Measurements from ENCODE around the gene P3H1. TPM values are rescaled to one million over a fixed set of nuclear protein-coding genes. Genes with fewer than 3 reads are reported as not detected.

The P3H1 gene
- total and polyA plus RNA-seq, 2 of the 13 experiments (the other 11 are each of a cell fraction or from before 2014, with no cell fraction given): 64.6 to 120 TPM

DNA sequence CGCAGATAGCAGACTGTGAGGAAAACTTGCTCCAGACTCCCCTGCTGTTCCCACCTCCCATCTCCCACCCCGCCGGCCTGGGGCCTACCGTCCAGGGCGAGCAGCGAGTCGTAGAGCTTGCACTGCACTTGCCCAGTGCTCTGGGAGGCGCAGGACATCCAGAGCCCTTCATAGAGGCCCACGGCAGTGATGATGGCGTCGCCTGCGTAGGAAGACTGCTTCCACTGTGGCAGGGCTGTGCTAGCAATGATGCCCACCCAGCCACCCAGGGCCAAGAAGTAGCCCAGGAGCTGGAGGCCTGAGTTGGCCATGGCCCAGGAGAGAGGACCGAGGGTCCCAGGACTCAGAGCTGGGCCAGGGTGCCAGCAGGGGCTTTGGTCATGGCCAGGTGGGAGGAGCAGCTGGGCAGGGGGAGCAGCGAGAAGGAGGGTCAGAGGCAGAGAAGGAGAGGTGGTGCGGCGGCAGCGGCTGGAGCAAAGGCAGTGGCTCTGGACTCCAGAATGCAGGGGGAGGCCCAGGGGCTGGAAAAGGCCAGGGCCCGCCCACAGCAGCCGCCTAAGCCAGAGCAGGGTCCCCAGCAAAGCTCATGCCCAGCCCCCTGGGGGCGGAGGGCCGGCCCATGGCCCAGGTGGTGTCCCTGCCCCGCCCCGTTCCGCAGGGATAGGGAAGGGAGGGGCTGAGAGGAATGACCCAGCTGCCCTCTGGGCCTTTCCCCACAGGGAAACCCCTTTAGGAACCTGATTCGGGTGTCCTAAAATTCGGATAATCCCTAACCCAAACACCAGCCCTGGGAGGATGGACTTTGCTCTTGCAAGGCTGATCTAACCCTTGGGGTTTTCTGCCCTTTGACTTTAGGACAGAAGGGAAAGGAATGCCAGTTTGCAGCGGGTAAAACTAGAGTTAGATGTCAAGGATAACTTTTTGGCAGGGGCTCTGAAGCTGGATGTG lies 26.8 kb downstream of the P3H1 start, which contains the start of gene CLDN19 (continued):
- TF ChIP-seq ZNF337 (CRISPR knock-in tag; IDR thresholded peaks at IDR 0.05; ENCODE audit: borderline replicate concordance, low read depth) (no peak), ZNF607 (CRISPR knock-in tag; IDR thresholded peaks at IDR 0.05; ENCODE audit: borderline replicate concordance) (no peak), RCOR2 (CRISPR knock-in tag; IDR thresholded peaks at IDR 0.05) (no peak), ZBTB38 (CRISPR knock-in tag; IDR thresholded peaks at IDR 0.05) (no peak), ZNF530 (CRISPR knock-in tag; IDR thresholded peaks at IDR 0.05; ENCODE audit: low read depth) (no peak), NFIB (CRISPR knock-in tag; IDR thresholded peaks at IDR 0.05; ENCODE audit: borderline replicate concordance) (no peak), ZSCAN29 (CRISPR knock-in tag; conservative IDR thresholded peaks at IDR 0.05) (peak; percentile 99), REPIN1 (CRISPR knock-in tag; IDR thresholded peaks at IDR 0.05; ENCODE audit: borderline replicate concordance, low read depth) (peak; percentile 47; the same call in 1 of the 2 replicates), SMAD9 (CRISPR knock-in tag; IDR thresholded peaks at IDR 0.05) (no peak), HDAC6 (IDR thresholded peaks at IDR 0.05; ENCODE audit: low read depth, low read length) (no peak), ZNF703 (CRISPR knock-in tag; IDR thresholded peaks at IDR 0.05; ENCODE audit: borderline replicate concordance) (no peak), ELF4 (CRISPR knock-in tag; IDR thresholded peaks at IDR 0.05; ENCODE audit: borderline replicate concordance) (0 out of 2 replicates have a peak, but pooled peaks have one; percentile 20), GATAD2A (CRISPR knock-in tag; IDR thresholded peaks at IDR 0.05) (peak; percentile 43; the same call in 1 of the 2 replicates), ZNF383 (CRISPR knock-in tag; IDR thresholded peaks at IDR 0.05; ENCODE audit: borderline replicate concordance) (peak; percentile 50; the same call in 1 of the 2 replicates), ZNF510 (CRISPR knock-in tag; IDR thresholded peaks at IDR 0.05; ENCODE audit: low read depth) (no peak), SP4 (CRISPR knock-in tag; IDR thresholded peaks at IDR 0.05) (no peak), EZH2 (conservative IDR thresholded peaks at IDR 0.05; ENCODE audit: low read depth, low read length) (no peak), GTF2F1 (IDR thresholded peaks at IDR 0.05; ENCODE audit: low read length) (no peak), NFYC (CRISPR knock-in tag; IDR thresholded peaks at IDR 0.05) (no peak)
- TF ChIP-seq, protein P1, sequence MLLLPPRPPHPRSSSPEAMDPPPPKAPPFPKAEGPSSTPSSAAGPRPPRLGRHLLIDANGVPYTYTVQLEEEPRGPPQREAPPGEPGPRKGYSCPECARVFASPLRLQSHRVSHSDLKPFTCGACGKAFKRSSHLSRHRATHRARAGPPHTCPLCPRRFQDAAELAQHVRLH (CRISPR knock-in tag; IDR thresholded peaks at IDR 0.05; ENCODE audit: borderline replicate concordance, low read depth): no peak; the same call in 1 of the 2 replicates
- TF ChIP-seq, protein P2, sequence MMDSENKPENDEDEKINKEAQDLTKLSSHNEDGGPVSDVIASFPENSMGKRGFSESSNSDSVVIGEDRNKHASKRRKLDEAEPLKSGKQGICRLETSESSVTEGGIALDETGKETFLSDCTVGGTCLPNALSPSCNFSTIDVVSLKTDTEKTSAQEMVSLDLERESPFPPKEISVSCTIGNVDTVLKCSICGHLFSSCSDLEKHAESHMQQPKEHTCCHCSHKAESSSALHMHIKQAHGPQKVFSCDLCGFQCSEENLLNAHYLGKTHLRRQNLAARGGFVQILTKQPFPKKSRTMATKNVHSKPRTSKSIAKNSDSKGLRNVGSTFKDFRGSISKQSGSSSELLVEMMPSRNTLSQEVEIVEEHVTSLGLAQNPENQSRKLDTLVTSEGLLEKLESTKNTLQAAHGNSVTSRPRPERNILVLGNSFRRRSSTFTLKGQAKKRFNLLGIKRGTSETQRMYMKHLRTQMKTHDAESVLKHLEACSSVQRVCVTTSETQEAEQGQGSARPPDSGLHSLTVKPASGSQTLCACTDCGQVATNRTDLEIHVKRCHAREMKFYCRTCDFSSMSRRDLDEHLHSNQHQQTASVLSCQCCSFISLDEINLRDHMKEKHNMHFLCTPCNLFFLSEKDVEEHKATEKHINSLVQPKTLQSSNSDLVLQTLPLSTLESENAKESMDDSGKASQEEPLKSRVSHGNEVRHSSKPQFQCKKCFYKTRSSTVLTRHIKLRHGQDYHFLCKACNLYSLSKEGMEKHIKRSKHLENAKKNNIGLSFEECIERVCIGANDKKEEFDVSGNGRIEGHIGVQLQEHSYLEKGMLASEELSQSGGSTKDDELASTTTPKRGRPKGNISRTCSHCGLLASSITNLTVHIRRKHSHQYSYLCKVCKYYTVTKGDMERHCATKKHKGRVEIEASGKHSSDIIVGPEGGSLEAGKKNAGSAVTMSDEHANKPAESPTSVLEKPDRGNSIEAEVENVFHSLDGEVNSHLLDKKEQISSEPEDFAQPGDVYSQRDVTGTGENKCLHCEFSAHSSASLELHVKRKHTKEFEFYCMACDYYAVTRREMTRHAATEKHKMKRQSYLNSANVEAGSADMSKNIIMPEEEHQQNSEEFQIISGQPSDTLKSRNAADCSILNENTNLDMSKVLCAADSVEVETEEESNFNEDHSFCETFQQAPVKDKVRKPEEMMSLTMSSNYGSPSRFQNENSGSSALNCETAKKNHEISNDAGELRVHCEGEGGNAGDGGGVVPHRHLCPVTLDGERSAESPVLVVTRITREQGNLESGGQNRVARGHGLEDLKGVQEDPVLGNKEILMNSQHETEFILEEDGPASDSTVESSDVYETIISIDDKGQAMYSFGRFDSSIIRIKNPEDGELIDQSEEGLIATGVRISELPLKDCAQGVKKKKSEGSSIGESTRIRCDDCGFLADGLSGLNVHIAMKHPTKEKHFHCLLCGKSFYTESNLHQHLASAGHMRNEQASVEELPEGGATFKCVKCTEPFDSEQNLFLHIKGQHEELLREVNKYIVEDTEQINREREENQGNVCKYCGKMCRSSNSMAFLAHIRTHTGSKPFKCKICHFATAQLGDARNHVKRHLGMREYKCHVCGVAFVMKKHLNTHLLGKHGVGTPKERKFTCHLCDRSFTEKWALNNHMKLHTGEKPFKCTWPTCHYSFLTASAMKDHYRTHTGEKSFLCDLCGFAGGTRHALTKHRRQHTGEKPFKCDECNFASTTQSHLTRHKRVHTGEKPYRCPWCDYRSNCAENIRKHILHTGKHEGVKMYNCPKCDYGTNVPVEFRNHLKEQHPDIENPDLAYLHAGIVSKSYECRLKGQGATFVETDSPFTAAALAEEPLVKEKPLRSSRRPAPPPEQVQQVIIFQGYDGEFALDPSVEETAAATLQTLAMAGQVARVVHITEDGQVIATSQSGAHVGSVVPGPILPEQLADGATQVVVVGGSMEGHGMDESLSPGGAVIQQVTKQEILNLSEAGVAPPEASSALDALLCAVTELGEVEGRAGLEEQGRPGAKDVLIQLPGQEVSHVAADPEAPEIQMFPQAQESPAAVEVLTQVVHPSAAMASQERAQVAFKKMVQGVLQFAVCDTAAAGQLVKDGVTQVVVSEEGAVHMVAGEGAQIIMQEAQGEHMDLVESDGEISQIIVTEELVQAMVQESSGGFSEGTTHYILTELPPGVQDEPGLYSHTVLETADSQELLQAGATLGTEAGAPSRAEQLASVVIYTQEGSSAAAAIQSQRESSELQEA (CRISPR knock-in tag; IDR thresholded peaks at IDR 0.05; ENCODE audit: not compliant biosample characterization): peak; percentile 49

All from HepG2 (cell line).